HepG2 (cell line): Measurements from ENCODE around the gene BTBD19. TPM values are rescaled to one million over a fixed set of nuclear protein-coding genes. Genes with fewer than 3 reads are reported as not detected.

Experiments
- IRF2 ChIP-seq: IDR thresholded peaks from 2 replicates; pipeline ENCODE4 v1.6.1; 2018; ENCODE audit warnings: missing genetic modification reagents, missing compliant biosample characterization
- ZNF775 ChIP-seq: sonication (generic); formaldehyde crosslinking; IDR thresholded peaks from 2 replicates; pipeline ENCODE4 v1.4.0; 2020; ENCODE audit warnings: missing genetic modification reagents, mild to moderate bottlenecking, moderate library complexity, borderline replicate concordance
- polyA plus RNA-seq, 8 experiments: library from polyadenylated mRNA; depleted of rRNA in 3 of 8; stranded (reverse) in 7 of 8; unstranded in 1 of 8; fragments of >200 nt; fragmentation: Illumina TruSeq in 4 of 8; extraction: Trizol in 4 of 8; gene quantifications; 2 replicates each; pipeline versions ENCODE4 v1.2.1 to v1.2.3, GENCODE V29; 2011 to 2016; ENCODE audit warnings: low read depth in 4 of 8, missing spikeins in 1 of 8, mixed read lengths in 1 of 8; ENCODE audit not compliant: insufficient read depth in 1 of 8
- total RNA-seq, 5 experiments: library from RNA; depleted of rRNA; stranded (reverse); fragments of >200 nt; fragmentation: Illumina TruSeq; extraction: Trizol; gene quantifications; 2 replicates each; pipeline ENCODE4 v1.2.3, GENCODE V29; 2016; ENCODE audit warnings: low read depth in 1 of 5
- TF ChIP-seq, protein P1 (sequence below): sonication (generic); formaldehyde crosslinking; IDR thresholded peaks from 2 replicates; pipeline ENCODE4 v1.5.0; 2020; ENCODE audit warnings: missing genetic modification reagents
- TF ChIP-seq, protein P2 (sequence below): sonication (generic); formaldehyde crosslinking; IDR thresholded peaks from 2 replicates; pipeline ENCODE4 v1.5.0; 2020; ENCODE audit warnings: mild to moderate bottlenecking, missing genetic modification reagents, moderate library complexity
- TF ChIP-seq, protein P3 (sequence below): sonication (generic); formaldehyde crosslinking; IDR thresholded peaks from 2 replicates; pipeline ENCODE4 v1.5.0; 2020; ENCODE audit warnings: mild to moderate bottlenecking, missing genetic modification reagents
- TF ChIP-seq, protein P4 (sequence below): sonication (generic); formaldehyde crosslinking; IDR thresholded peaks from 2 replicates; pipeline ENCODE4 v1.5.1; 2020; ENCODE audit warnings: missing genetic modification reagents, mild to moderate bottlenecking, borderline replicate concordance

BTBD19 gene
- total and polyA plus RNA-seq, 2 of the 13 experiments (the other 11 are each of a cell fraction or from before 2014, with no cell fraction given): 2.7 to 6.7 TPM

DNA sequence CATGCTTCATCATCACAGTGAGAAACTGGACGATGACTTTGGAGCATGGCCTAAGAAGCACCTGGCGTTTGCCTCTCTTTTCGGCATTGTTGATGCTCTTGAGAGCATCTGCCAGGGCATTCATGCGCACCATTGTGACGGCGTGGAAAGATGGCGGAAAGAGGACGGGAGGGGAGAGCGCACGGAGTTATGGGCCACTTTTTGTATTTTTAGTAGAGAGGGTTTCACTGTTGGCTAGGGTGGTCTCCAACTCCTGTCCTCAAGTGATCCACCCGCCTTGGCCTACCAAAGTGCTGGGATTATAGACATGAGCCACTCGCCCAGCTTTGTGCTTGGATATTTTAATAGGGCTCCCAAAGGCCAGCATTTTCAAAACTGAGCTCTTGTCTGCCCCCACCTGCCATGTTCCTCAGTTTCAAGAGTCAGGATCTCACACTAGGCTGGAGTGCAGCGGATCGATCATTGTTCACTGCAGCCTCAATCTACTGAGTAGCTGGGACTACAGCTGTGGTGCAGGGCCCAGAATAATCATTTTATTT is 27.7 kb upstream of the BTBD19 start (continued):
- TF ChIP-seq, protein P1, sequence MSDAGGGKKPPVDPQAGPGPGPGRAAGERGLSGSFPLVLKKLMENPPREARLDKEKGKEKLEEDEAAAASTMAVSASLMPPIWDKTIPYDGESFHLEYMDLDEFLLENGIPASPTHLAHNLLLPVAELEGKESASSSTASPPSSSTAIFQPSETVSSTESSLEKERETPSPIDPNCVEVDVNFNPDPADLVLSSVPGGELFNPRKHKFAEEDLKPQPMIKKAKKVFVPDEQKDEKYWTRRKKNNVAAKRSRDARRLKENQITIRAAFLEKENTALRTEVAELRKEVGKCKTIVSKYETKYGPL: no peak
- TF ChIP-seq, protein P2, sequence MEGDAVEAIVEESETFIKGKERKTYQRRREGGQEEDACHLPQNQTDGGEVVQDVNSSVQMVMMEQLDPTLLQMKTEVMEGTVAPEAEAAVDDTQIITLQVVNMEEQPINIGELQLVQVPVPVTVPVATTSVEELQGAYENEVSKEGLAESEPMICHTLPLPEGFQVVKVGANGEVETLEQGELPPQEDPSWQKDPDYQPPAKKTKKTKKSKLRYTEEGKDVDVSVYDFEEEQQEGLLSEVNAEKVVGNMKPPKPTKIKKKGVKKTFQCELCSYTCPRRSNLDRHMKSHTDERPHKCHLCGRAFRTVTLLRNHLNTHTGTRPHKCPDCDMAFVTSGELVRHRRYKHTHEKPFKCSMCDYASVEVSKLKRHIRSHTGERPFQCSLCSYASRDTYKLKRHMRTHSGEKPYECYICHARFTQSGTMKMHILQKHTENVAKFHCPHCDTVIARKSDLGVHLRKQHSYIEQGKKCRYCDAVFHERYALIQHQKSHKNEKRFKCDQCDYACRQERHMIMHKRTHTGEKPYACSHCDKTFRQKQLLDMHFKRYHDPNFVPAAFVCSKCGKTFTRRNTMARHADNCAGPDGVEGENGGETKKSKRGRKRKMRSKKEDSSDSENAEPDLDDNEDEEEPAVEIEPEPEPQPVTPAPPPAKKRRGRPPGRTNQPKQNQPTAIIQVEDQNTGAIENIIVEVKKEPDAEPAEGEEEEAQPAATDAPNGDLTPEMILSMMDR (CRISPR knock-in tag): no peak
- TF ChIP-seq, protein P3, sequence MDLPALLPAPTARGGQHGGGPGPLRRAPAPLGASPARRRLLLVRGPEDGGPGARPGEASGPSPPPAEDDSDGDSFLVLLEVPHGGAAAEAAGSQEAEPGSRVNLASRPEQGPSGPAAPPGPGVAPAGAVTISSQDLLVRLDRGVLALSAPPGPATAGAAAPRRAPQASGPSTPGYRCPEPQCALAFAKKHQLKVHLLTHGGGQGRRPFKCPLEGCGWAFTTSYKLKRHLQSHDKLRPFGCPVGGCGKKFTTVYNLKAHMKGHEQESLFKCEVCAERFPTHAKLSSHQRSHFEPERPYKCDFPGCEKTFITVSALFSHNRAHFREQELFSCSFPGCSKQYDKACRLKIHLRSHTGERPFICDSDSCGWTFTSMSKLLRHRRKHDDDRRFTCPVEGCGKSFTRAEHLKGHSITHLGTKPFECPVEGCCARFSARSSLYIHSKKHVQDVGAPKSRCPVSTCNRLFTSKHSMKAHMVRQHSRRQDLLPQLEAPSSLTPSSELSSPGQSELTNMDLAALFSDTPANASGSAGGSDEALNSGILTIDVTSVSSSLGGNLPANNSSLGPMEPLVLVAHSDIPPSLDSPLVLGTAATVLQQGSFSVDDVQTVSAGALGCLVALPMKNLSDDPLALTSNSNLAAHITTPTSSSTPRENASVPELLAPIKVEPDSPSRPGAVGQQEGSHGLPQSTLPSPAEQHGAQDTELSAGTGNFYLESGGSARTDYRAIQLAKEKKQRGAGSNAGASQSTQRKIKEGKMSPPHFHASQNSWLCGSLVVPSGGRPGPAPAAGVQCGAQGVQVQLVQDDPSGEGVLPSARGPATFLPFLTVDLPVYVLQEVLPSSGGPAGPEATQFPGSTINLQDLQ (CRISPR knock-in tag): 0 out of 2 replicates have a peak, but pooled peaks have one; percentile 52
- TF ChIP-seq ZNF775 (CRISPR knock-in tag): no peak
- TF ChIP-seq, protein P4, sequence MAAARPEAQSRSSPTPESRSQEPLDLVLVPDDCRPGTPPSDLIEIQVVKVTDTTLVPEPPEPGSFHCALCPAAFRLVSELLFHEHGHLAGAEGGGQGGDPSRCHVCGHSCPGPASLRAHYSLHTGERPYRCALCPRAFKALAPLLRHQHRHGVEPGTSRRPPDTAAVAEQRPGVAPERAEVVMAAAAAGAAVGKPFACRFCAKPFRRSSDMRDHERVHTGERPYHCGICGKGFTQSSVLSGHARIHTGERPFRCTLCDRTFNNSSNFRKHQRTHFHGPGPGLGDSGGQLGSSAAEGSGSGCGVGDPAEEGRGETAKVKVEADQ (CRISPR knock-in tag): no peak
- no peak for TF ChIP-seq IRF2
